Hepatocyte (in vitro differentiated cells): ENCODE measurements around the gene RPL14.
"Not testable (repeated sequence)": the region's sequence is repeated elsewhere in the genome, so short reads cannot be mapped to it uniquely, and the experiment has no call there.

ENCODE experiments used
- CTCF ChIP-seq: fragments of 200-600 bp; sonication (generic); IDR thresholded peaks from 2 replicates; pipeline ENCODE4 v1.5.1; 2016; ENCODE audit warnings: antibody characterized with exemption, mild to moderate bottlenecking; ENCODE audit not compliant: poor library complexity
- EZH2phosphoT487 ChIP-seq: fragments of 200-600 bp; sonication (generic); IDR thresholded peaks from one replicate; pipeline ENCODE4 v1.6.1; 2018; ENCODE audit warnings: antibody characterized with exemption, mild to moderate bottlenecking, low read depth, moderate library complexity; ENCODE audit not compliant: unreplicated experiment, severe bottlenecking

DNA sequence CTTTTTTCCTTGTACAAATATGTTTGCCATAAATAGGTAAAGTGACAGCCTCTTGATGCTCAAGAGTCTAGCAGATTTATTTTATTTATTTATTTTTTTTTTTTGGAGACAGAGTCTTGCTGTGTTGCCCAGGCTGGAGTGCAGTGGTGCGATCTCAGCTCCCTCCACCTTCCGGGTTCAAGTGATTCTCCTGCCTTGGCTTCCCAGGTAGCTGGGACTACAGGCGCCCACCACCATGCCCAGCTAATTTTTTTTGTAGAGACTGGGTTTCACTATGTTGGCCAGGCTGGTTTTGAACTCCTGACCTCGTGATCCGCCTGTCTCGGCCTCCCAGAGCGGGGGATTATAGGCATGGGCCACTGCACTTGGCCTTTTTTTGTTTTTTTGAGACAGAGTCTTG is 5.7 kb downstream of the RPL14 start:
- not testable (repeated sequence) for TF ChIP-seq CTCF, EZH2phosphoT487
